ENCODE data around the gene YIPF6.

The YIPF6 gene

DNA sequence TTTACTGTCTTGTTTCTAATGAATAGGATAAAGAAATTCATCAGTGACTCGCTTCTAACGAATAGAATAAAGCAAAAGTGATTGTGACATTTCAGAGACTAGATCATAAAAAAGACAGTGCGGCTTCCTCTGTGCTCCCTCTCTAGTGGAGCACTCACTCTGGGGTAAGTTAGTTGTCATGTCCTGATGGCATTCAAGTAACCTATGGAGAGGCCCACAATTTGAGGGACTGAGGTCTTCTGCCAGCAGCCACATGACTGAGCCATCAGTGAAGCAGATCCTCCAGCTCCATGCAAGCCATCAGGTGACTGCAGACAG is 72.4 kb downstream of the YIPF6 start:
- H3K79me2 ChIP-seq (ENCODE audit: control insufficient read depth, insufficient read depth, low read length, poor library complexity) = no peaks in the 10 kb centered on the region
- H2AFZ ChIP-seq (ENCODE audit: insufficient read depth, low read length, poor library complexity) = no peak overlapping the region
- no peaks in the 10 kb centered on the region for H3K9me3 ChIP-seq (ENCODE audit: insufficient read depth, low read depth, low read length)
- H3K36me3 ChIP-seq (ENCODE audit: control insufficient read depth in 1 of 2, insufficient read depth in 2 of 2, low read length in 2 of 2) = peaks cover 0 to 1% of the 10 kb centered on the region in 2 experiments
- H3K18ac ChIP-seq (ENCODE audit: low read length) = no peak overlapping the region
- H2BK12ac ChIP-seq (ENCODE audit: low read length) = no peak overlapping the region
- no peak overlapping the region for H4K8ac ChIP-seq (ENCODE audit: low read depth, low read length)
- no peak overlapping the region for H3K23ac ChIP-seq (ENCODE audit: low read length)
- no peak overlapping the region for H3K4me3 ChIP-seq (ENCODE audit: low read depth, low read length)
- no peak overlapping the region for H4K12ac ChIP-seq (ENCODE audit: low read depth, low read length)
- H3K14ac ChIP-seq (ENCODE audit: low read length) = no peak overlapping the region
- H3K4me1 ChIP-seq (ENCODE audit: control insufficient read depth in 1 of 2, insufficient read depth in 2 of 2, low read length in 2 of 2) = no peaks in the 10 kb centered on the region
- no peak overlapping the region for H3K4ac ChIP-seq (ENCODE audit: low read depth, low read length)
- no peak overlapping the region for H2AK5ac ChIP-seq (ENCODE audit: low read length)
- H2BK120ac ChIP-seq (ENCODE audit: insufficient read depth, low read length, poor library complexity) = no peak overlapping the region
- H3K9ac ChIP-seq (ENCODE audit: low read length) = no peak overlapping the region
- WGBS (ENCODE audit: extremely low coverage, insufficient coverage, insufficient read length) = no CpG with 5 or more reads among the region's 3 CpGs
- H3K27me3 ChIP-seq (ENCODE audit: insufficient read depth, low read length) = no peaks in the 10 kb centered on the region
- H2BK5ac ChIP-seq (ENCODE audit: low read depth, low read length, poor library complexity) = no peak overlapping the region
- no peak overlapping the region for H4K91ac ChIP-seq (ENCODE audit: low read depth, low read length)
- no peak for DNase-seq
- no peak overlapping the region for H3K27ac ChIP-seq (ENCODE audit: low read depth, low read length)
- H3K4me2 ChIP-seq (ENCODE audit: low read length) = no peak overlapping the region
- no peaks in the 10 kb centered on the region for H3K79me1 ChIP-seq (ENCODE audit: low read length)

DNA sequence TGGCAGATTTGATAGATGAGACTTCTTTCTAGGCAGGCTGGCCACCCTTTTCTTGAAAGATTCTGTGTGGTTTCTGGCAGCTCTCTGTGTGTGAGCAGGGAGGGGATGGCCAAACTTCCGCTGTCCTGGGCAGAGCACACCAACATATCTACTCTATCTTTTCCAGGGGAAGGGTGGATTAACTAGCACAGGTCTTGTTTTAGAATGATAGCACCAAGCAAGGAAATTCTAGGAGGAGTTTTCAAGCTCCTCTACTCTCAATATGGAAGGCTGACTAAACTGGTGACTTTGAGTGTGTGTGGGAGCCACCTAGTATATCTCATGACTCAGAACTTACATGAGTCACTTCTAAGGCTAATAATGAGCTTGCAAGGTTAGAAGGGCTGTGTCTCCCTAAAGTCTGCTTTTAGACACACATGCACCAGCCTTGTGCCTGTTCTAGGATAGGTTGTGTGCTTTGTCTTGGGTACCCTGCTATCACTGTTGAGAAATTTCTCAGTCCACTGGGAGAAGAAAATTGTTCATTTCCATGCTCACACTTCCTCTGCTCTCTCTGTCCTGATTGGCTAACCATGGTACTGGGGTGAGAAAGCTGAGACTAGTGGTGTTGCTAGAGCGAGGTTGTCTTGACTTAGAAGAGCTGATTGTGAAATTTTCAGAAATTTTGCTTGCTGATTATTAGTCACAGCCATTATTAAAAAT is 72.9 kb downstream of the YIPF6 start:
- Histone ChIP-seq H3K4me2 (ENCODE audit: low read length) (no peak overlapping the region), H3K27ac (ENCODE audit: low read depth, low read length) (no peak overlapping the region), H4K91ac (ENCODE audit: low read depth, low read length) (no peak overlapping the region), H3K4ac (ENCODE audit: low read depth, low read length) (no peak overlapping the region), H3K23ac (ENCODE audit: low read length) (no peak overlapping the region), H2AFZ (ENCODE audit: insufficient read depth, low read length, poor library complexity) (no peak overlapping the region), H2BK12ac (ENCODE audit: low read length) (no peak overlapping the region), H3K27me3 (ENCODE audit: insufficient read depth, low read length) (no peaks in the 10 kb centered on the region), H3K9me3 (ENCODE audit: insufficient read depth, low read depth, low read length) (no peaks in the 10 kb centered on the region), H3K18ac (ENCODE audit: low read length) (no peak overlapping the region), H3K4me3 (ENCODE audit: low read depth, low read length) (no peak overlapping the region), H3K79me1 (ENCODE audit: low read length) (no peaks in the 10 kb centered on the region), H3K14ac (ENCODE audit: low read length) (no peak overlapping the region), H2AK5ac (ENCODE audit: low read length) (no peak overlapping the region), H4K8ac (ENCODE audit: low read depth, low read length) (no peak overlapping the region), H3K79me2 (ENCODE audit: control insufficient read depth, insufficient read depth, low read length, poor library complexity) (no peaks in the 10 kb centered on the region), H2BK5ac (ENCODE audit: low read depth, low read length, poor library complexity) (no peak overlapping the region), H3K4me1 (ENCODE audit: control insufficient read depth in 1 of 2, insufficient read depth in 2 of 2, low read length in 2 of 2) (no peaks in the 10 kb centered on the region), H3K36me3 (ENCODE audit: control insufficient read depth in 1 of 2, insufficient read depth in 2 of 2, low read length in 2 of 2) (peaks cover 0 to 1% of the 10 kb centered on the region in 2 experiments), H4K12ac (ENCODE audit: low read depth, low read length) (no peak overlapping the region), H2BK120ac (ENCODE audit: insufficient read depth, low read length, poor library complexity) (no peak overlapping the region), H3K9ac (ENCODE audit: low read length) (no peak overlapping the region)
- no CpG with 5 or more reads among the region's 2 CpGs for WGBS (ENCODE audit: extremely low coverage, insufficient coverage, insufficient read length)
- peak in 1 of 2 donors; percentile 33 for DNase-seq

DNA sequence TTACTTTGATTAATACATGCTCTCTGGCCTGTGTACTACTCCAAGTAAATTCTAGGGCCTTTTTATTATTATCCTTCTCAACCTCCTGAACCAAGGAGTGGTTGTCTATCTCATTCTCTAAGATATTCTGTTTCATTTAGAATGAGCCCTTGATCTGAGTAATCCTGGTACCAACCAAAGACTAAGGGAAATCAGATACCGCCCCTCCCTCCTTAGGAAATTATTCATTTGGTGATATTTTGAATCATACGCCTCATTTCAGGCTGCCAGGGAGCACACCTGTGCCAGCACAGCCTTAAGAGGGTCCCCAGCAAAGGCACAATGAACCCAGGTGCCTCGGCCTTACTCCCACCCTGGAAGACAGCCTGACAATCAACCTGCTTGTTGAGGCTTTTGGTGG is 75.4 kb downstream of the YIPF6 start:
- no peaks in the 10 kb centered on the region for H3K36me3 ChIP-seq (ENCODE audit: control insufficient read depth in 1 of 2, insufficient read depth in 2 of 2, low read length in 2 of 2)
- no peak overlapping the region for H2BK5ac ChIP-seq (ENCODE audit: low read depth, low read length, poor library complexity)
- no peak overlapping the region for H3K4ac ChIP-seq (ENCODE audit: low read depth, low read length)
- H4K8ac ChIP-seq (ENCODE audit: low read depth, low read length) = no peak overlapping the region
- no CpG with 5 or more reads among the region's 3 CpGs for WGBS (ENCODE audit: extremely low coverage, insufficient coverage, insufficient read length)
- no peak overlapping the region for H3K27ac ChIP-seq (ENCODE audit: low read depth, low read length)
- no peak overlapping the region for H2AK5ac ChIP-seq (ENCODE audit: low read length)
- no peak overlapping the region for H3K23ac ChIP-seq (ENCODE audit: low read length)
- H3K4me3 ChIP-seq (ENCODE audit: low read depth, low read length) = no peak overlapping the region
- H4K12ac ChIP-seq (ENCODE audit: low read depth, low read length) = no peak overlapping the region
- no peak overlapping the region for H3K9ac ChIP-seq (ENCODE audit: low read length)
- H3K18ac ChIP-seq (ENCODE audit: low read length) = no peak overlapping the region
- no peak overlapping the region for H2AFZ ChIP-seq (ENCODE audit: insufficient read depth, low read length, poor library complexity)
- no peak overlapping the region for H2BK12ac ChIP-seq (ENCODE audit: low read length)
- no peak overlapping the region for H4K91ac ChIP-seq (ENCODE audit: low read depth, low read length)
- H3K4me1 ChIP-seq (ENCODE audit: control insufficient read depth in 1 of 2, insufficient read depth in 2 of 2, low read length in 2 of 2) = no peaks in the 10 kb centered on the region
- no peaks in the 10 kb centered on the region for H3K9me3 ChIP-seq (ENCODE audit: insufficient read depth, low read depth, low read length)
- no peak overlapping the region for H2BK120ac ChIP-seq (ENCODE audit: insufficient read depth, low read length, poor library complexity)
- no peaks in the 10 kb centered on the region for H3K27me3 ChIP-seq (ENCODE audit: insufficient read depth, low read length)
- no peak overlapping the region for H3K4me2 ChIP-seq (ENCODE audit: low read length)
- no peak for DNase-seq
- H3K79me1 ChIP-seq (ENCODE audit: low read length) = no peaks in the 10 kb centered on the region
- no peak overlapping the region for H3K14ac ChIP-seq (ENCODE audit: low read length)
- no peaks in the 10 kb centered on the region for H3K79me2 ChIP-seq (ENCODE audit: control insufficient read depth, insufficient read depth, low read length, poor library complexity)

DNA sequence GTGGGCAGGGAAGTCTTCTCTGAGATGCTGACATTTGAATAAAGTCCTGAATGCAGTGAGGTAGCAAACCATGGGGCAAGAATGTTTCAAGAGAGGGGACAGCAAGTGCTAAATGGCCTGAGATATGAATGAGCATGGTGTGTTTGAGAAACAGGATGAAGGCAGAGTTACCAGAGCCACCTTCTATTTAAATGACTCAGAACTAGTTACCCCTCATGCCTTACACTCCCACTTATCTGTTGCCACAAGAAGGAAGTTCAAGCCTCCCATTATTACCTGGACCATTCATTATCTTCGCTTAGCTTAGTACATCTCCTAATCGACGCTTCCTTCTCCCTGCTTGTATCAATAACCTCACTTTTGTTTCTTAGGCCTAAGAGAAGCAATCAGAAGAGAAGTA is 81.0 kb downstream of the YIPF6 start:
- no peak for DNase-seq
- Histone ChIP-seq H3K4me1 (ENCODE audit: control insufficient read depth in 1 of 2, insufficient read depth in 2 of 2, low read length in 2 of 2) (no peaks in the 10 kb centered on the region), H3K14ac (ENCODE audit: low read length) (no peak overlapping the region)

More for the DNA sequence above, 81.0 kb downstream of the YIPF6 start:
- no peaks in the 10 kb centered on the region for H3K27me3 ChIP-seq (ENCODE audit: insufficient read depth, low read length)
- no peak overlapping the region for H4K8ac ChIP-seq (ENCODE audit: low read depth, low read length)
- H3K27ac ChIP-seq (ENCODE audit: low read depth, low read length) = no peak overlapping the region
- no peak overlapping the region for H3K9ac ChIP-seq (ENCODE audit: low read length)
- H3K79me1 ChIP-seq (ENCODE audit: low read length) = no peaks in the 10 kb centered on the region
- H3K4me3 ChIP-seq (ENCODE audit: low read depth, low read length) = no peak overlapping the region
- no peak overlapping the region for H3K4ac ChIP-seq (ENCODE audit: low read depth, low read length)
- H2BK120ac ChIP-seq (ENCODE audit: insufficient read depth, low read length, poor library complexity) = no peak overlapping the region
- H2BK12ac ChIP-seq (ENCODE audit: low read length) = no peak overlapping the region
- no peak overlapping the region for H3K18ac ChIP-seq (ENCODE audit: low read length)
- no peaks in the 10 kb centered on the region for H3K79me2 ChIP-seq (ENCODE audit: control insufficient read depth, insufficient read depth, low read length, poor library complexity)
- no peak overlapping the region for H3K23ac ChIP-seq (ENCODE audit: low read length)
- H2AFZ ChIP-seq (ENCODE audit: insufficient read depth, low read length, poor library complexity) = no peak overlapping the region
- no peak overlapping the region for H2AK5ac ChIP-seq (ENCODE audit: low read length)
- H4K91ac ChIP-seq (ENCODE audit: low read depth, low read length) = no peak overlapping the region
- H3K9me3 ChIP-seq (ENCODE audit: insufficient read depth, low read depth, low read length) = no peaks in the 10 kb centered on the region
- whole genome bisulfite sequencing (ENCODE audit: extremely low coverage, insufficient coverage, insufficient read length) = no CpG with 5 or more reads among the region's 3 CpGs
- H2BK5ac ChIP-seq (ENCODE audit: low read depth, low read length, poor library complexity) = no peak overlapping the region
- no peak overlapping the region for H4K12ac ChIP-seq (ENCODE audit: low read depth, low read length)
- H3K36me3 ChIP-seq (ENCODE audit: control insufficient read depth in 1 of 2, insufficient read depth in 2 of 2, low read length in 2 of 2) = no peaks in the 10 kb centered on the region
- H3K4me2 ChIP-seq (ENCODE audit: low read length) = no peak overlapping the region
